Endothelial cell of umbilical vein (primary cell): Measurements from ENCODE around the gene COL19A1. TPM values are rescaled to one million over a fixed set of nuclear protein-coding genes. Genes with fewer than 3 reads are reported as not detected.

ENCODE experiments used
- BruUV-seq: library from RNA; stranded (reverse); fragments of 400-500 nt; replicated peaks from 2 replicates; lab custom pipeline; 2021; lab: Mats Ljungman, UMichigan
- CTCF ChIA-PET: fragments of 300-600, 350-600 bp; sonication (Branson Sonifier 250); formaldehyde crosslinking; loops from one replicate; lab custom pipeline; 2021; ENCODE audit warnings: antibody characterized with exemption, inconsistent platforms; lab: Charles Lee
- POLR2A ChIA-PET: fragments of 300-600, 350-600 bp; sonication (Branson Sonifier 250); formaldehyde crosslinking; loops from one replicate; lab custom pipeline; 2021; ENCODE audit warnings: antibody characterized with exemption, inconsistent platforms; lab: Charles Lee
- DNase-seq: peaks from one replicate; pipeline ENCODE4 v3.0.0-alpha.2; 2011; ENCODE audit warnings: low read depth, low spot score
- FAIRE-seq: peaks from 2 replicates; lab custom pipeline; 2011; peaks lifted over from hg19 to GRCh38; lab: Jason Lieb, UNC
- H2AFZ ChIP-seq: 2 replicates; pipeline ENCODE4 v1.6.0; 2012; ENCODE audit warnings: low read depth, low read length, control low read depth, inconsistent platforms
- H3K27ac ChIP-seq: 2 replicates; pipeline ENCODE4 v1.5.1; 2011; ENCODE audit warnings: low read depth, mild to moderate bottlenecking, control low read depth, low read length, moderate library complexity; ENCODE audit not compliant: insufficient read depth
- H3K27me3 ChIP-seq, 2 experiments: 2 replicates each; pipeline versions ENCODE4 v1.6.0 to v1.6.1; 2011; ENCODE audit warnings: low read length in 2 of 2, mixed read lengths in 1 of 2; ENCODE audit not compliant: control insufficient read depth in 2 of 2, insufficient read depth in 2 of 2
- H3K36me3 ChIP-seq, 2 experiments: 2 replicates in 1 of 2; 3 replicates in 1 of 2; pipeline ENCODE4 v1.5.1; 2011; ENCODE audit warnings: low read length in 2 of 2, mild to moderate bottlenecking in 1 of 2, moderate library complexity in 1 of 2; ENCODE audit not compliant: control insufficient read depth in 2 of 2, insufficient read depth in 2 of 2; ENCODE audit errors: extremely low read depth in 1 of 2
- H3K4me1 ChIP-seq: 3 replicates; pipeline ENCODE4 v1.5.1; 2011; ENCODE audit warnings: mild to moderate bottlenecking, low read length; ENCODE audit not compliant: control insufficient read depth, insufficient read depth; ENCODE audit errors: extremely low read depth
- H3K4me2 ChIP-seq: 2 replicates; pipeline ENCODE4 v1.6.1; 2011; ENCODE audit warnings: low read length, control low read depth, mixed read lengths; ENCODE audit not compliant: insufficient read depth
- H3K4me3 ChIP-seq, 3 experiments: fragments of 200-600 bp in 1 of 3; sonication (generic), shearing (Covaris generic) in 1 of 3; replicated peaks in 1 of 3; 2 replicates each; pipeline ENCODE4 v1.5.1; 2011 to 2016; ENCODE audit warnings: control low read depth in 3 of 3, low read length in 3 of 3, mild to moderate bottlenecking in 2 of 3, inconsistent platforms in 1 of 3, low read depth in 1 of 3, moderate library complexity in 1 of 3; ENCODE audit not compliant: insufficient read depth in 1 of 3
- H3K79me2 ChIP-seq: 2 replicates; pipeline ENCODE4 v1.6.0; 2012; ENCODE audit warnings: low read length, inconsistent platforms; ENCODE audit not compliant: control insufficient read depth, insufficient read depth
- H3K9ac ChIP-seq: replicated peaks from 2 replicates; pipeline ENCODE3; 2011; ENCODE audit warnings: low read length, control low read depth; ENCODE audit not compliant: insufficient read depth; ENCODE audit errors: extremely low read depth
- H3K9me1 ChIP-seq: replicated peaks from 3 replicates; pipeline ENCODE4 v1.6.0; 2011; ENCODE audit warnings: mild to moderate bottlenecking, low read length; ENCODE audit not compliant: control insufficient read depth, insufficient read depth; ENCODE audit errors: extremely low read depth
- H3K9me3 ChIP-seq: replicated peaks from 2 replicates; pipeline ENCODE4 v1.5.1; 2012; ENCODE audit warnings: low read length, inconsistent platforms; ENCODE audit not compliant: control insufficient read depth, insufficient read depth
- H4K20me1 ChIP-seq: replicated peaks from 2 replicates; pipeline ENCODE3; 2011; ENCODE audit warnings: mild to moderate bottlenecking, low read length; ENCODE audit not compliant: control insufficient read depth, insufficient read depth; ENCODE audit errors: extremely low read depth
- EZH2 ChIP-seq: IDR thresholded peaks from 2 replicates; pipeline ENCODE4 v1.6.1; 2012; ENCODE audit warnings: borderline replicate concordance, low read depth, mild to moderate bottlenecking, moderate library complexity, low read length, inconsistent platforms; ENCODE audit not compliant: severe bottlenecking
- FOS ChIP-seq: IDR thresholded peaks from 2 replicates; pipeline ENCODE4 v1.6.1; 2011; ENCODE audit warnings: mild to moderate bottlenecking, low read length, moderate library complexity, borderline replicate concordance; ENCODE audit not compliant: insufficient read depth
- GATA2 ChIP-seq: IDR thresholded peaks from 2 replicates; pipeline ENCODE4 v1.7.0; 2011; ENCODE audit warnings: low read depth, mild to moderate bottlenecking, moderate library complexity, mixed read lengths, low read length; ENCODE audit not compliant: insufficient read length, insufficient read depth
- JUN ChIP-seq: IDR thresholded peaks from 2 replicates; pipeline ENCODE4 v1.6.1; 2011; ENCODE audit warnings: borderline replicate concordance, low read depth; ENCODE audit not compliant: insufficient read length, insufficient read depth
- MYC ChIP-seq: IDR thresholded peaks from one replicate; pipeline ENCODE4 v1.6.1; 2011; ENCODE audit warnings: mild to moderate bottlenecking, low read depth, low read length
- POLR2A ChIP-seq: IDR thresholded peaks from 2 replicates; pipeline ENCODE4 v1.6.1; 2012; ENCODE audit warnings: low read depth, mild to moderate bottlenecking, control low read depth, low read length
- POLR2AphosphoS5 ChIP-seq: IDR thresholded peaks from 2 replicates; pipeline ENCODE4 v1.6.1; 2012; ENCODE audit warnings: low read depth, mild to moderate bottlenecking, control low read depth, low read length, moderate library complexity; ENCODE audit not compliant: insufficient read depth
- dilution Hi-C: fragments of 300-500 bp; cut with MboI; formaldehyde crosslinking; loops from one replicate; pipeline ENCODE4 v1.15.0; 2019; ENCODE audit warnings: low sequenced_read_pairs; ENCODE audit not compliant: extremely low pct_ligation_motif_present
- intact Hi-C: fragments of 100-400 bp; cut with micrococcal nuclease; formaldehyde crosslinking; loops from one replicate; pipeline ENCODE4 v1.10.0; 2022
- polyA plus RNA-seq, 4 experiments: library from polyadenylated mRNA; depleted of rRNA in 3 of 4; stranded (reverse) in 3 of 4; unstranded in 1 of 4; fragments of >200 nt; gene quantifications; 2 replicates each; pipeline versions ENCODE4 v1.2.1 to v1.2.3, GENCODE V29; 2011 to 2012; ENCODE audit warnings: missing spikeins in 1 of 4
- total RNA-seq: library from RNA; stranded (reverse); gene quantifications from 2 replicates; pipeline ENCODE4 v1.2.3, GENCODE V29; 2021
- TF ChIP-seq, protein P1 (sequence below), 2 donors: IDR thresholded peaks; 1 replicate in 1 of 2; 2 replicates in 1 of 2; pipeline ENCODE4 v1.5.1; 2011; ENCODE audit warnings: low read length in 2 of 2, mild to moderate bottlenecking in 2 of 2, moderate library complexity in 2 of 2, control low read depth in 1 of 2, inconsistent platforms in 1 of 2, low read depth in 1 of 2; ENCODE audit not compliant: insufficient read depth in 1 of 2; ENCODE audit errors: extremely low read depth in 1 of 2
- TF ChIP-seq, protein P2 (sequence below): IDR thresholded peaks from 2 replicates; pipeline ENCODE4 v1.6.1; 2011; ENCODE audit not compliant: insufficient read depth, insufficient read length

Gene COL19A1
- total and polyA plus RNA-seq, 2 donors (not counting 3 experiments of a cell fraction or from before 2014, with no cell fraction given): not detected

DNA sequence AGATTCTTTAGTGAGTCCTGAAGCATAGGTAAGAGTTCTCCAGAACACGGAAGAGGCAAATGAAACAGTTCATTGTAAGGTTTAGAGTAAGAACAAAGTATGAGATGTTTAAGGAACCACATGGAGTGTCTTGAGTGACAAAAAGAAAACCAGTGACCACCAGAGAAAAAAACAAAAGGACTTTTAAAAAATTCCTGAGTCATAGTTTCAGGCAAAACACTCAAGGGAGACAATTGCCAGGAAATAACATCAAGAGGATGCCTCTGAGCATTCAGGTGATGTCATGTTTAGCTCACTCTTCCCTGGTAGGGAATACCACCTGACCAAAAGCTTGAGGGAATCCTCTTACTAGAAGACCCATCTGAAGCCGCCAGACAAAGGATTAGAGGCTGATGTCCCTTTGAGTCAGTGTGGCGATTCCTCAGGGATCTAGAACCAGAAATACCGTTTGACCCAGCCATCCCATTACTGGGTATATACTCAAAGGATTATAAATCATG lies 110.3 kb downstream of the COL19A1 start:
- Histone ChIP-seq H3K4me3 (no peak overlapping the region), H3K79me2 (no peaks in the 10 kb centered on the region), H3K9me1 (no peaks in the 10 kb centered on the region), H3K9me3 (no peaks in the 10 kb centered on the region), H3K4me2 (no peak overlapping the region), H3K27ac (no peak overlapping the region), H2AFZ (no peak overlapping the region), H3K36me3 (no peaks in the 10 kb centered on the region), H3K9ac (no peak overlapping the region), H3K27me3 (no peaks in the 10 kb centered on the region), H4K20me1 (no peaks in the 10 kb centered on the region), H3K4me1 (no peaks in the 10 kb centered on the region)
- intact Hi-C loops: loop anchor here (2.0 kb wide), 1 partner anchor 66 kb away; no protein-coding TSS in a partner anchor
- dilution Hi-C loops: no loop called here
- ChIA-PET CTCF (no interaction called here), POLR2A (no interaction called here)
- BruUV-seq: no TSS peak
- no peak for FAIRE-seq
- no peak for DNase-seq
- TF ChIP-seq GATA2 (no peak), FOS (no peak), POLR2A (no peak), JUN (no peak), POLR2AphosphoS5 (no peak), MYC (no peak), EZH2 (no peak)
- TF ChIP-seq, protein P1, sequence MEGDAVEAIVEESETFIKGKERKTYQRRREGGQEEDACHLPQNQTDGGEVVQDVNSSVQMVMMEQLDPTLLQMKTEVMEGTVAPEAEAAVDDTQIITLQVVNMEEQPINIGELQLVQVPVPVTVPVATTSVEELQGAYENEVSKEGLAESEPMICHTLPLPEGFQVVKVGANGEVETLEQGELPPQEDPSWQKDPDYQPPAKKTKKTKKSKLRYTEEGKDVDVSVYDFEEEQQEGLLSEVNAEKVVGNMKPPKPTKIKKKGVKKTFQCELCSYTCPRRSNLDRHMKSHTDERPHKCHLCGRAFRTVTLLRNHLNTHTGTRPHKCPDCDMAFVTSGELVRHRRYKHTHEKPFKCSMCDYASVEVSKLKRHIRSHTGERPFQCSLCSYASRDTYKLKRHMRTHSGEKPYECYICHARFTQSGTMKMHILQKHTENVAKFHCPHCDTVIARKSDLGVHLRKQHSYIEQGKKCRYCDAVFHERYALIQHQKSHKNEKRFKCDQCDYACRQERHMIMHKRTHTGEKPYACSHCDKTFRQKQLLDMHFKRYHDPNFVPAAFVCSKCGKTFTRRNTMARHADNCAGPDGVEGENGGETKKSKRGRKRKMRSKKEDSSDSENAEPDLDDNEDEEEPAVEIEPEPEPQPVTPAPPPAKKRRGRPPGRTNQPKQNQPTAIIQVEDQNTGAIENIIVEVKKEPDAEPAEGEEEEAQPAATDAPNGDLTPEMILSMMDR (IDR thresholded peaks at IDR 0.05; ENCODE audit: extremely low read depth in 1 of 2, insufficient read depth in 1 of 2, low read depth in 1 of 2, low read length in 2 of 2): no peak
- TF ChIP-seq, protein P2, sequence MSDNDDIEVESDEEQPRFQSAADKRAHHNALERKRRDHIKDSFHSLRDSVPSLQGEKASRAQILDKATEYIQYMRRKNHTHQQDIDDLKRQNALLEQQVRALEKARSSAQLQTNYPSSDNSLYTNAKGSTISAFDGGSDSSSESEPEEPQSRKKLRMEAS: no peak
